HG03521 (cell line): ENCODE measurements around the gene SPEM1.

Experiments
- ATAC-seq: cut with Tn5 transposase; IDR thresholded peaks from one replicate; pipeline ENCODE4 v1.9.1; 2021; ENCODE audit warnings: mild to moderate bottlenecking, moderate library complexity; ENCODE audit not compliant: unreplicated experiment

SPEM1 gene, protein sequence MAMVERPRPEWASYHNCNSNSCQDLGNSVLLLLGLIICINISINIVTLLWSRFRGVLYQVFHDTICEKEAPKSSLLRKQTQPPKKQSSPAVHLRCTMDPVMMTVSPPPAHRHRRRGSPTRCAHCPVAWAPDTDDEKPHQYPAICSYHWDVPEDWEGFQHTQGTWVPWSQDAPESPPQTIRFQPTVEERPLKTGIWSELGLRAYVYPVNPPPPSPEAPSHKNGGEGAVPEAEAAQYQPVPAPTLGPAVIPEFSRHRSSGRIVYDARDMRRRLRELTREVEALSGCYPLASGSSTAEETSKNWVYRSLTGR

DNA sequence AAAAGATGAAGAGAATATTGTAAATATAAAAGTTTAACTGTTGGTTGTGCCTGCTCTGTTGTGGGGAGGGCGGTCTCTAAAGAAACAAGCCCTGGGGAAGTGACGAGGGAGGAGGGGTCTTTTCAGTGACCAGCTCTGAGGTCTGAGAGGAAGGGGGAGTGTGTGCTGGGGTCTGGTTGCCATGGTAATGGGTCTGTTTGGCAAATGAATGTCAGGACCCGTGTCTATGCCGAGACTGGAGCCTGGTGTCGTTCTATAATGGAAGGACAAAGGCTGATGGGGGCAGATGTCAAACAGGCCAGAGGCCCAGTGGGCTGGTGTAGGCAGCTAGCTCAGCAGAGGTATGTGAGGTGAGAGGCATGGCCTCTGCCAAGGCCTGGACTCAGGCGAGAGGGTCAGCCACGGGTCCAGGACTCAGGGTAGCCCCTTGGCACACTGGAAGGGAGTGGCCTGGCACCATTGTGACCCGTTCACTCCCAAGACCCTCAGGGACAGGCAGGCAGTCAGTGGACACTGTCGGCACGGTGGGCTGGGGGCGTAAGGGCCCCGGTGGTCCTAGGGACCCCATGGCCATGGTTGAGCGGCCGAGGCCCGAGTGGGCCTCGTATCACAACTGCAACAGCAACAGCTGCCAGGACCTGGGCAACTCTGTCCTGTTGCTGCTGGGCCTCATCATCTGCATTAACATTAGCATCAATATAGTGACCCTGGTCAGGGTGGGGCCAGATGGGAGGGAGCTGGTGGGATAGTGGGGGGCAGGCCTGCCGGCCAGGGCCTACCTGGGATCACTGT lies at the start of gene SPEM1:
Gene SPEM1, plus strand, starts transcription at position 506 of the 792 bp plus-strand sequence. Its CDS starts 61 bp downstream, at position 567.
- ATAC-seq, result no peak

DNA sequence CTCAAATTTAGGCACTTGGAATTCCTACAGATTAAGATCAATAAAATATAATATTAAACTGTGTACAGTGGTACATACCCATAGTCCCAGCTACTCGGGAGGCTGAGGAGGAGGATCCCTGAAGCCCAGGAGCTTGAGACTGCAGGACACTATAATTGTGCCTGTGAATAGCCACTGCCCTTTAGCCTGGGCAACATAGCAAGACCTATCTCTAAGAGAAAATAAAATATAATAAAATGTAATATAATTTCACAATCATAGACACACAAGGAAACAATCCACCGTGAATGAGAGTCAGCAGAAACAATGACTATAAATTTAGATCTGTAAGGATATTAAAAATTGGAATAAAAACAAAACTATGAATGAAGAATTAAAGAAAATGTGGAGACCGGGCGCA lies 49.3 kb upstream of the SPEM1 start:
- no peak for ATAC-seq

GRCh38 chr17:7374353-7374752 lies 45.8 kb upstream of the SPEM1 start:
- ATAC-seq, result no peak

GRCh38 chr17:7379134-7379533 lies 41.0 kb upstream of the SPEM1 start:
- ATAC-seq, result no peak

DNA sequence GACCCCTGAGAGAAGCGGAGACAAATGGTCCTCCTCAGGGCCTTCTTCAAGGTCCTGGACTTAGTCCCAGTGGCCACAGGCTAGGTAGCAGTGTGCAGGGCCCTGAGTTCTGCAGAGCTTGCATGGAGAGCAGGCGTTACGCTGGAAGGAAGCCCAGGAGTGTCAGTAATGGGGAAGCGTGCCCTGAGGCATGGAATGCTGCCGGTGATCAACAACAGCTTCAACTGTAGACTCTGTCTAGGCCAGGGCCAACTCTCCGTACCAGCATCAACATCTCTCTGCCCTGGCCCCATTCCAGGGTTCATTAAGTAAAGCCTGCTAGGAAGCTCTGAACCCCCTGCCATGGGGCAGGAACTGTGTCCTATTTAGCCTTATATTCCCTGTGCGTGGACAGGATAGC lies 39.8 kb upstream of the SPEM1 start:
- ATAC-seq, result no peak

DNA sequence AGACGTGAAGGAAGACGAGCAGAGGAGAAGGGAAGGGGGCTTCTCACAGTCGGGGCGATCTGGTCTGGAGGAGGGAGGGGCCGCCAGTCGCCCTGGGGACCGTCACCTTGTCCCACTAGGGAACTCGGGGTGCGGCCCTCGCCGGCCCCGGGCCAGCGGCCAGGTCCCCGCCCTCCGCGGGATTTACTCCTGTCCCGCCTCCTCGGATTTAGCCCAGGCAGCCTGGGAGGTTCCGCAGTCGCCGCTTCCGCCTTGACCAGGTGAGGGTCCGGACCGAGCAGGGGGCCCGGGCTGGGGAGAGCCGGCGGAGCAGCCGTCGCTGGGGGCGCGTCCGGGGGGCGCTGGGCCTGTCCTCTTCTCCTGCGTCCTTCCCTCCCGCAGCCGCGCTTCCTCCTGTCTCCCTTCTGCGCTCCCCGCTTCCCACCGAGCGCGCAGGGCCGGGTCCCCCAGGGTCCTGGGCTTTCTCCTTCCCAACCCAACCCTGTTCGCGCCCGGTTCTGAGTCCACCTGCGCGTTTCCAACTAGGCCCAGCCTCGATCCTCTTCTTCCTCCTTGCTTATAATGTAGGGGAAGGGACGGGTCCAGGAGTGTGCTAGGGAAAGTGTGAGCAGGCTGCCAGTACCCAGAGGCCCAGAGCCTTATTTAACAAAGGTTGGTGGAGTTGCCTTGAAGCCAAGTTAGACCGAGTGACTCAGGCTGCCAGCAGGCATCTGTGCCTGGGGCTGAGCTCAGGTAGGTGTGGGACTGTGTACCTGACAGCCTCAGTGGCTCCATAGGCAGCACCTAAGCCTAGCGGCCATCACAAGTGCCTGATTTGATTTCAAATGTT lies 39.1 kb upstream of the SPEM1 start, which contains the start of gene TNK1:
Gene TNK1, plus strand, starts transcription at position 235 of the 829 bp plus-strand sequence. CDS start 1,838 bp downstream, outside the sequence.
- no peak for ATAC-seq

DNA sequence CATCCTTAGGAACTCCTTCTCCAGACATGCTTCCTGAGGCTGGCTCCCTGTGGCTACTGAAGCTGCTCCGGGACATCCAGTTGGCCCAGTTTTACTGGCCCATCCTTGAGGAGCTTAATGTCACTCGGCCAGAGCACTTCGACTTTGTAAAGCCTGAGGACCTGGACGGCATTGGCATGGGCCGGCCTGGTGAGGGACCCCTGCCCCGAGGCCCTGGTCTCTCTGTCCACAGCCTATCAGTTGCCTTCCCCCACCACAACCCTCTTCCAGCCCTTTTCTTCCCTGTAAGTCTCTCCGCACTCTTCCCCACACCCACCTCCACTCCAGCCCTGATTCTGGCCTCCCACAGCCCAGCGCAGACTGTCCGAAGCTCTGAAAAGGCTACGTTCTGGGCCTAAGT lies 37.2 kb upstream of the SPEM1 start:
- no peak for ATAC-seq

DNA sequence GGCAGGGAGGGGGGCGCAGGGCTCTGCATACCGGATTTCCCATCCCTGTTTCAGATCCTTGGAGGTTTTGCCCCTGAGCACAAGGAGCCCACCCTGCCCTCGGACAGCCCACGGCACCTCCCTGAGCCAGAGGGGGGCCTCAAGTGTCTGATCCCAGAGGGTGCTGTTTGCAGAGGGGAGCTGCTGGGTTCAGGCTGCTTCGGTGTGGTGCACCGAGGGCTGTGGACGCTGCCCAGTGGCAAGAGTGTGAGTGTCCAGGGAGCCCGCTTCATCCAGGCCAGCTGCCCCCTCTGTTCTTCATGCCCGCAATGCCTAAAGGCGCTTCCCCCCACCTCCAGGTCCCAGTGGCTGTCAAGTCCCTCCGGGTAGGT lies 36.8 kb upstream of the SPEM1 start:
- ATAC-seq, result no peak

GRCh38 chr17:7383742-7384488 lies 36.2 kb upstream of the SPEM1 start:
- peak; percentile 70 for ATAC-seq

DNA sequence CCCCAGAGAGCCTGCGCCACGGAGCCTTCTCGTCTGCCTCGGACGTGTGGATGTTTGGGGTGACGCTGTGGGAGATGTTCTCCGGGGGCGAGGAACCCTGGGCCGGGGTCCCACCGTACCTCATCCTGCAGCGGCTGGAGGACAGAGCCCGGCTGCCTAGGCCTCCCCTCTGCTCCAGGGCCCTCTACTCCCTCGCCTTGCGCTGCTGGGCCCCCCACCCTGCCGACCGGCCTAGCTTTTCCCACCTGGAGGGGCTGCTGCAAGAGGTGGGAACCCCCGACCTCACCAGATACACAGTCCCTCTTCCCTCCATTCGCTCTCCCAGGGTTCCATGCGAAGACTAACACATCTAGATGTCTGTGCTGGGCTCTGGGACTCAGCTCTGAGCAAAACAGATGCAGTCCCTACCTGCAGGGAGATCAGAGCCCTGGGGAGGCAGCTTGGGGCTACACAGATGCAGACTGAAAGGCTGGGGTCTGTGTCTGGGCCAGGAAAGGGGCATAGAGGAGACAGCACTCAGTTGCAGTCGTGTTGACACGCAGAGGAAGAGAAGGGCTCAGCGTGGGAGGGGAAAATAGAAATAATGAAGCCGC lies 35.5 kb upstream of the SPEM1 start:
- no peak for ATAC-seq

- no peak for ATAC-seq
These were observed 31.3 kb upstream of the SPEM1 start for GRCh38 chr17:7388856-7389255.

- ATAC-seq, result no peak
These were observed 29.9 kb upstream of the SPEM1 start for GRCh38 chr17:7389924-7390910.

DNA sequence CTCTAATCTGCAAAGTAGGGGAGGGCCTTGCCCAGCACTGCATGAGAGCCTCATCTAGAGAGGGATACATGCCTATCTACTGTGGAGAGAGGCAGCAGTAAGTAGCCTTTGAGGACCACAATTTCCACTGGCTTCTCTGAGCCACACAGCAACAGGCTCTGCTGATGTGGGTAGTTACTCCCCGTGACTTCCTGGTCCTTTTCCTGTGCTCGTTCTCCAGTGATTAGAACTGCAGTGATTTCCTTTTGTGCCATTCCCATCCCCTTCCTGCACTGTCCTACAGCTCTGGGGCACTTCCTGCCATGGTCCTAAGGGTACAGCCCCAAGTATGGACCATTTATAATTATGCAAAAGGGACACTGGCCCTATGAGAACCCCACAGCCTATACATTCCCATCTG lies 28.8 kb upstream of the SPEM1 start:
- ATAC-seq, result no peak

GRCh38 chr17:7392696-7393612 lies 27.2 kb upstream of the SPEM1 start:
- no peak for ATAC-seq

DNA sequence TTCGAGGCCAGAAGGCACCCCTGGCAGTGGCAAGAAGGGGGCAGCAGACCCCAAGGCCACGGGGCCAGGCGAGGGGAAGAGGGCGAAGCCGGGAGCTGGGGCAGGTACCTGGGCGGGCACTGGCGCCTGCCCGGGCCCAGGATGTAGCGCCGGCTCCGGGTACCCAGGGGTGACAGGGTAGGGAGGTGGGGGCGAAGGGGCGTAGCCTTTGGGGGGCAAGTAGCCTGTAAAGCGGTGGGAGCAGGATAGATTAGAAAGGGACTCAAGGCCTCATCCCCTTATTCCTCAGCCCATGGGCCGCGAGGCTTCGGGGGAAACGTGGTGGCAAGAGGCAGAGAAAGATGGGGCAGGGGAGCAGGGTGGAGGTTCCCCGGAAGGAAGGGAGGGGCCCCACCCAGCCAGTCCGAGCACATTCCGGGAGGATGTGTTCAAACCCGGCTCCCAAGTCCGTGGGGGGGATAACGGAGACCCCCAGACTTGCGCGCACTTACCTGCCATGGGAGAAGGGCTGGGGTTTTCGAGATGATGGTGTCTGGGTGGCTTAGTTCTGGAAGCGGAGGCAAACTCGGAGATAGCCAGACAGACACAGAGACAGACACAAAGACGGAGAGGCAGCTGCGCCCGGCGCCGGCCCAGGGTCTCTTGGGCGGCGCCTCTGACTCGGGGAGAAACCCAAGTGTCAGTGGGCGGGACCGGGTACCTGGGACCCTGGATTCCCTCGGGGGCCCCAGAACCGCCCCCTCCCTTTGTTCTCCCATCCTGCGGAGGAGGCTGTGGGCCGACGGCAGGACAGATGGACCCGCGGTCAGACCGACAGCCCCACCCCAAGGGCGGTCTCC lies 26.3 kb upstream of the SPEM1 start:
- ATAC-seq, result peak; percentile 25

- peak; percentile 74 for ATAC-seq
These were observed 25.5 kb upstream of the SPEM1 start, which contains the start of gene PLSCR3 for GRCh38 chr17:7394452-7395191. TSS of gene PLSCR3 (minus strand) at chr17:7394525. CDS start at chr17:7394110, 415 bp downstream.
